Neural cell (in vitro differentiated cells): Measurements from ENCODE around the gene SKAP1. TPM values are rescaled to one million over a fixed set of nuclear protein-coding genes. Genes with fewer than 3 reads are reported as not detected.

Experiments used
- H2AFZ ChIP-seq: fragments of 200-600, 300-800 bp; sonication (generic), shearing (Covaris generic); 2 replicates; pipeline ENCODE4 v1.6.0; 2014; ENCODE audit warnings: low read depth, mild to moderate bottlenecking, antibody characterized with exemption, low read length, moderate library complexity
- H3F3A ChIP-seq: fragments of 200-600 bp; shearing (Covaris generic); 2 replicates; pipeline ENCODE4 v1.6.1; 2016; ENCODE audit warnings: mild to moderate bottlenecking, moderate library complexity, mixed read lengths, antibody characterized with exemption, low read length; ENCODE audit not compliant: insufficient read depth, poor library complexity, severe bottlenecking
- H3K27ac ChIP-seq: fragments of 200-600, 300-800 bp; sonication (generic), shearing (Covaris generic); 2 replicates; pipeline ENCODE4 v1.5.1; 2014; ENCODE audit warnings: mild to moderate bottlenecking, low read length, moderate library complexity
- H3K27me3 ChIP-seq: fragments of 300-800, 200-600 bp; sonication (generic), shearing (Covaris generic); 2 replicates; pipeline ENCODE4 v1.6.0; 2014; ENCODE audit warnings: mild to moderate bottlenecking, low read depth, low read length, moderate library complexity; ENCODE audit not compliant: insufficient read depth
- H3K36me3 ChIP-seq: fragments of 300-800, 200-600 bp; sonication (generic), shearing (Covaris generic); 2 replicates; pipeline ENCODE4 v1.5.1; 2014; ENCODE audit warnings: mild to moderate bottlenecking, antibody characterized with exemption, low read length, moderate library complexity; ENCODE audit not compliant: insufficient read depth
- H3K4me2 ChIP-seq: fragments of 300-800, 200-600 bp; sonication (generic), shearing (Covaris generic); 2 replicates; pipeline ENCODE4 v1.6.0; 2014; ENCODE audit warnings: mild to moderate bottlenecking, low read length
- H3K4me3 ChIP-seq: fragments of 300-800, 200-600 bp; sonication (generic), shearing (Covaris generic); 2 replicates; pipeline ENCODE4 v1.5.1; 2014; ENCODE audit warnings: mild to moderate bottlenecking, low read length, moderate library complexity
- H3K79me2 ChIP-seq: fragments of 200-600 bp; shearing (Covaris generic); replicated peaks from 2 replicates; pipeline ENCODE4 v1.6.0; 2014; ENCODE audit warnings: mild to moderate bottlenecking, low read length, moderate library complexity; ENCODE audit not compliant: insufficient read depth
- H3K9ac ChIP-seq: fragments of 300-800, 200-600 bp; sonication (generic), shearing (Covaris generic); 2 replicates; pipeline ENCODE4 v1.6.1; 2016; ENCODE audit warnings: mild to moderate bottlenecking, low read length, mixed read lengths
- H3K9me2 ChIP-seq: fragments of 200-600 bp; shearing (Covaris generic); 2 replicates; pipeline ENCODE4 v1.6.1; 2016; ENCODE audit warnings: mild to moderate bottlenecking, low read length, mixed read lengths; ENCODE audit not compliant: insufficient read depth
- H3K9me3 ChIP-seq: fragments of 200-600, 300-800 bp; sonication (generic), shearing (Covaris generic); 2 replicates; pipeline ENCODE4 v1.6.1; 2016; ENCODE audit warnings: mild to moderate bottlenecking, mixed run types, low read length, moderate library complexity, mixed read lengths
- H4K20me1 ChIP-seq: fragments of 200-600 bp; shearing (Covaris generic); 2 replicates; pipeline ENCODE4 v1.6.1; 2016; ENCODE audit warnings: mild to moderate bottlenecking, mixed run types; ENCODE audit not compliant: insufficient read depth
- EP300 ChIP-seq: fragments of 450-650 bp; conservative IDR thresholded peaks from 2 replicates; pipeline ENCODE4 v1.6.1; 2014; ENCODE audit warnings: antibody characterized with exemption, mild to moderate bottlenecking, moderate library complexity; ENCODE audit not compliant: poor library complexity, severe bottlenecking
- EZH2 ChIP-seq: fragments of 200-600, 300-800 bp; shearing (Covaris generic), sonication (generic); IDR thresholded peaks from 2 replicates; pipeline ENCODE4 v1.6.1; 2014; ENCODE audit warnings: antibody characterized with exemption, low read length, borderline replicate concordance, mild to moderate bottlenecking; ENCODE audit not compliant: insufficient read depth, poor library complexity, severe bottlenecking
- MXI1 ChIP-seq: fragments of 450-650 bp; conservative IDR thresholded peaks from 2 replicates; pipeline ENCODE4 v1.6.1; 2014; ENCODE audit warnings: antibody characterized with exemption, mild to moderate bottlenecking; ENCODE audit not compliant: poor library complexity, severe bottlenecking
- POLR2AphosphoS5 ChIP-seq: IDR thresholded peaks from 2 replicates; pipeline ENCODE4 v1.6.1; 2012
- RAD21 ChIP-seq: fragments of 450-650 bp; conservative IDR thresholded peaks from 2 replicates; pipeline ENCODE4 v1.6.1; 2014; ENCODE audit warnings: antibody characterized with exemption, mild to moderate bottlenecking, moderate library complexity
- SMC3 ChIP-seq: fragments of 450-650 bp; conservative IDR thresholded peaks from 2 replicates; pipeline ENCODE4 v1.6.1; 2014; ENCODE audit warnings: antibody characterized with exemption, mild to moderate bottlenecking, moderate library complexity; ENCODE audit not compliant: poor library complexity
- TAF1 ChIP-seq: IDR thresholded peaks from 2 replicates; pipeline ENCODE4 v1.6.1; 2012; ENCODE audit warnings: low read depth
- polyA plus RNA-seq: library from polyadenylated mRNA; depleted of rRNA; stranded (reverse); fragments of >200 nt; gene quantifications from 2 replicates; pipeline ENCODE4 v1.2.3, GENCODE V29; 2014
- TF ChIP-seq, protein P1 (sequence below): fragments of 450-650 bp; IDR thresholded peaks from 2 replicates; pipeline ENCODE4 v1.5.1; 2014; ENCODE audit warnings: antibody characterized with exemption, mild to moderate bottlenecking, moderate library complexity; ENCODE audit not compliant: poor library complexity, severe bottlenecking
- TF ChIP-seq, protein P2 (sequence below): IDR thresholded peaks from 2 replicates; pipeline ENCODE4 v1.6.1; 2012; ENCODE audit warnings: borderline replicate concordance

The SKAP1 gene
- polyA plus RNA-seq, 1 donor from 2014 or later = 0.63 TPM

DNA sequence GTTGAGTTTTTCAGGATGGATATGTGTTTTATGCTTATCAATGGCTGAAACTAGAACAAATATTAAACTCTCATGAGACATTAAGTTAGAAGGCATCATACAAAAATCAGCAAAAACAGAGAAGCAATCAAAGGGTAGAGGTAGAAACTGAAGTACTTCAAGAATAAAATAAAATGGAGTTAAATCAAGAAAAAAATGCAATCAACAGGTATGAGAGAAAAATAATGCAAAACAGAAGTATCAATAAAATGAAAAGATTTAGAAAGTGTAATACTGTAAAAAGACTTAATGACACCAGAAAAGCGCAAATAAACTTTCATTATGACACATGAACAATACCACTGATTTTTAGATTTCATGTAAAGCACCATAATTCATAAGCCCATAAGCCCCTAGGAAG, 112.3 kb downstream of the SKAP1 start:
- no peak overlapping the region for H3K9ac ChIP-seq
- no peaks in the 10 kb centered on the region for H3K36me3 ChIP-seq
- no peaks in the 10 kb centered on the region for H3F3A ChIP-seq
- H3K27me3 ChIP-seq = peaks cover 37% of the 10 kb centered on the region
- H3K27ac ChIP-seq = no peak overlapping the region
- no peak overlapping the region for H3K4me3 ChIP-seq
- no peaks in the 10 kb centered on the region for H3K9me3 ChIP-seq
- no peaks in the 10 kb centered on the region for H3K9me2 ChIP-seq
- no peaks in the 10 kb centered on the region for H3K79me2 ChIP-seq
- no peaks in the 10 kb centered on the region for H4K20me1 ChIP-seq
- no peak overlapping the region for H3K4me2 ChIP-seq
- no peak overlapping the region for H2AFZ ChIP-seq
- TF ChIP-seq EZH2 (no peak), MXI1 (no peak), SMC3 (no peak), EP300 (no peak), TAF1 (no peak), RAD21 (no peak), POLR2AphosphoS5 (no peak)
- TF ChIP-seq, protein P1, sequence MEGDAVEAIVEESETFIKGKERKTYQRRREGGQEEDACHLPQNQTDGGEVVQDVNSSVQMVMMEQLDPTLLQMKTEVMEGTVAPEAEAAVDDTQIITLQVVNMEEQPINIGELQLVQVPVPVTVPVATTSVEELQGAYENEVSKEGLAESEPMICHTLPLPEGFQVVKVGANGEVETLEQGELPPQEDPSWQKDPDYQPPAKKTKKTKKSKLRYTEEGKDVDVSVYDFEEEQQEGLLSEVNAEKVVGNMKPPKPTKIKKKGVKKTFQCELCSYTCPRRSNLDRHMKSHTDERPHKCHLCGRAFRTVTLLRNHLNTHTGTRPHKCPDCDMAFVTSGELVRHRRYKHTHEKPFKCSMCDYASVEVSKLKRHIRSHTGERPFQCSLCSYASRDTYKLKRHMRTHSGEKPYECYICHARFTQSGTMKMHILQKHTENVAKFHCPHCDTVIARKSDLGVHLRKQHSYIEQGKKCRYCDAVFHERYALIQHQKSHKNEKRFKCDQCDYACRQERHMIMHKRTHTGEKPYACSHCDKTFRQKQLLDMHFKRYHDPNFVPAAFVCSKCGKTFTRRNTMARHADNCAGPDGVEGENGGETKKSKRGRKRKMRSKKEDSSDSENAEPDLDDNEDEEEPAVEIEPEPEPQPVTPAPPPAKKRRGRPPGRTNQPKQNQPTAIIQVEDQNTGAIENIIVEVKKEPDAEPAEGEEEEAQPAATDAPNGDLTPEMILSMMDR = no peak
- TF ChIP-seq, protein P2, sequence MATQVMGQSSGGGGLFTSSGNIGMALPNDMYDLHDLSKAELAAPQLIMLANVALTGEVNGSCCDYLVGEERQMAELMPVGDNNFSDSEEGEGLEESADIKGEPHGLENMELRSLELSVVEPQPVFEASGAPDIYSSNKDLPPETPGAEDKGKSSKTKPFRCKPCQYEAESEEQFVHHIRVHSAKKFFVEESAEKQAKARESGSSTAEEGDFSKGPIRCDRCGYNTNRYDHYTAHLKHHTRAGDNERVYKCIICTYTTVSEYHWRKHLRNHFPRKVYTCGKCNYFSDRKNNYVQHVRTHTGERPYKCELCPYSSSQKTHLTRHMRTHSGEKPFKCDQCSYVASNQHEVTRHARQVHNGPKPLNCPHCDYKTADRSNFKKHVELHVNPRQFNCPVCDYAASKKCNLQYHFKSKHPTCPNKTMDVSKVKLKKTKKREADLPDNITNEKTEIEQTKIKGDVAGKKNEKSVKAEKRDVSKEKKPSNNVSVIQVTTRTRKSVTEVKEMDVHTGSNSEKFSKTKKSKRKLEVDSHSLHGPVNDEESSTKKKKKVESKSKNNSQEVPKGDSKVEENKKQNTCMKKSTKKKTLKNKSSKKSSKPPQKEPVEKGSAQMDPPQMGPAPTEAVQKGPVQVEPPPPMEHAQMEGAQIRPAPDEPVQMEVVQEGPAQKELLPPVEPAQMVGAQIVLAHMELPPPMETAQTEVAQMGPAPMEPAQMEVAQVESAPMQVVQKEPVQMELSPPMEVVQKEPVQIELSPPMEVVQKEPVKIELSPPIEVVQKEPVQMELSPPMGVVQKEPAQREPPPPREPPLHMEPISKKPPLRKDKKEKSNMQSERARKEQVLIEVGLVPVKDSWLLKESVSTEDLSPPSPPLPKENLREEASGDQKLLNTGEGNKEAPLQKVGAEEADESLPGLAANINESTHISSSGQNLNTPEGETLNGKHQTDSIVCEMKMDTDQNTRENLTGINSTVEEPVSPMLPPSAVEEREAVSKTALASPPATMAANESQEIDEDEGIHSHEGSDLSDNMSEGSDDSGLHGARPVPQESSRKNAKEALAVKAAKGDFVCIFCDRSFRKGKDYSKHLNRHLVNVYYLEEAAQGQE = no peak

DNA sequence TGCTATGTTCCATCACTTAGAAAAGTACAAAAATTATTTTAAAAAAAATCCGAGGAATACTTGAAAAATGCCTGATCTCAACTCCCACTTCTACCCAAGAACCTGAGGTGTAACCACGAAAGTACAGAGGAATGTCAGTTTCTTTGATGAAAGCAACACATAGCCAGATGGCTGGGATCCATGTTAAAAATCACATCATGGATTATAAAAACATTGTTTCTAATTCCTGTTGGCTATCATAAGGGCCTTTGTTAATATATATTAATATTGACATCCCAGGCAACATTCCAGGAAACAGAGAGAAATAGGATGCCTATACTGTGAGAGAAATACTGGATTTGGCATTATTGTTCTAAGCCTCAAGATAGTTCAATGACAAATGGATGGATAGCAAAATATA, 115.3 kb downstream of the SKAP1 start:
- TF ChIP-seq, protein P1 = no peak
- H3K9me3 ChIP-seq = no peaks in the 10 kb centered on the region
- H3K27ac ChIP-seq = no peak overlapping the region
- peaks cover 48% of the 10 kb centered on the region for H3K27me3 ChIP-seq
- H3K36me3 ChIP-seq = no peaks in the 10 kb centered on the region
- H3K4me3 ChIP-seq = no peak overlapping the region
- no peaks in the 10 kb centered on the region for H3K9me2 ChIP-seq
- H3K79me2 ChIP-seq = no peaks in the 10 kb centered on the region
- no peak overlapping the region for H3K9ac ChIP-seq
- no peaks in the 10 kb centered on the region for H4K20me1 ChIP-seq
- no peaks in the 10 kb centered on the region for H3F3A ChIP-seq
- no peak overlapping the region for H2AFZ ChIP-seq
- no peak overlapping the region for H3K4me2 ChIP-seq
